Measurements from ENCODE around the gene GPR32. TPM values are rescaled to one million over a fixed set of nuclear protein-coding genes. Genes with fewer than 3 reads are reported as not detected.
A peak's percentile ranks its signal among the peaks of the same experiment; 100 is the strongest.

GPR32 gene
- total RNA-seq, 2 donors from 2014 or later, result not detected

- no peaks in the 10 kb centered on the region for H3K36me3 ChIP-seq
- H3K27me3 ChIP-seq, result peaks cover 5 to 21% of the 10 kb centered on the region in 2 donors
- peaks cover 0 to 7% of the 10 kb centered on the region in 2 donors for H3K4me1 ChIP-seq
- TF ChIP-seq CTCF (IDR thresholded peaks at IDR 0.05), result no peak
- no peak overlapping the region for H3K4me3 ChIP-seq
- no peak overlapping the region for H3K27ac ChIP-seq
- no peak for DNase-seq (ENCODE audit: low spot score)
- H3K9me3 ChIP-seq, result no peaks in the 10 kb centered on the region
Measured at GRCh38 chr19:50814883-50815282, 44.6 kb downstream of the GPR32 start.

- H3K36me3 ChIP-seq, result no peaks in the 10 kb centered on the region
- TF ChIP-seq CTCF (IDR thresholded peaks at IDR 0.05), result no peak
- no peak overlapping the region for H3K27ac ChIP-seq
- no peak overlapping the region for H3K4me3 ChIP-seq
- DNase-seq (ENCODE audit: low spot score), result no peak
- peaks cover 5 to 24% of the 10 kb centered on the region in 2 donors for H3K27me3 ChIP-seq
- no peaks in the 10 kb centered on the region for H3K9me3 ChIP-seq
- H3K4me1 ChIP-seq, result peaks cover 0 to 12% of the 10 kb centered on the region in 2 donors
Measured at GRCh38 chr19:50815439-50815838, 45.2 kb downstream of the GPR32 start.

- H3K27me3 ChIP-seq, result peaks cover 9 to 33% of the 10 kb centered on the region in 2 donors
- H3K9me3 ChIP-seq, result no peaks in the 10 kb centered on the region
- peaks cover 0 to 21% of the 10 kb centered on the region in 2 donors for H3K4me1 ChIP-seq
- no peak for TF ChIP-seq CTCF (IDR thresholded peaks at IDR 0.05)
- no peak for DNase-seq (ENCODE audit: low spot score)
- H3K27ac ChIP-seq, result no peak overlapping the region
- H3K36me3 ChIP-seq, result no peaks in the 10 kb centered on the region
- peak overlapping the region in 1 of 2 donors; percentile 31 for H3K4me3 ChIP-seq
Measured at GRCh38 chr19:50817941-50818858, 47.9 kb downstream of the GPR32 start.

GRCh38 chr19:50818859-50819472 lies 48.7 kb downstream of the GPR32 start:
- no peak for TF ChIP-seq CTCF (IDR thresholded peaks at IDR 0.05)
- Histone ChIP-seq H3K4me3 (no peak overlapping the region), H3K36me3 (no peaks in the 10 kb centered on the region), H3K27ac (no peak overlapping the region), H3K4me1 (peaks cover 0 to 21% of the 10 kb centered on the region in 2 donors), H3K27me3 (peaks cover 9 to 33% of the 10 kb centered on the region in 2 donors), H3K9me3 (no peaks in the 10 kb centered on the region)
- DNase-seq (ENCODE audit: low spot score), result no peak

- DNase-seq (ENCODE audit: low spot score), result no peak
- H3K27me3 ChIP-seq, result peaks cover 9 to 33% of the 10 kb centered on the region in 2 donors
Measured at GRCh38 chr19:50819636-50820035, 49.4 kb downstream of the GPR32 start.

More at GRCh38 chr19:50819636-50820035, 49.4 kb downstream of the GPR32 start:
- no peak for TF ChIP-seq CTCF (IDR thresholded peaks at IDR 0.05)
- Histone ChIP-seq H3K36me3 (no peaks in the 10 kb centered on the region), H3K9me3 (no peaks in the 10 kb centered on the region), H3K4me3 (no peak overlapping the region), H3K4me1 (peaks cover 0 to 21% of the 10 kb centered on the region in 2 donors), H3K27ac (no peak overlapping the region)

Data from right atrium auricular region (tissue), 2 donors.